Mammary epithelial cell (primary cell): ENCODE data around the gene CHST9.

Experiments used
- CTCF ChIP-seq, 2 donors: IDR thresholded peaks in 1 of 2; conservative IDR thresholded peaks in 1 of 2; 2 replicates each; pipeline ENCODE4 v1.5.1; 2011 to 2012; ENCODE audit warnings: inconsistent platforms in 2 of 2, low read length in 2 of 2, mild to moderate bottlenecking in 2 of 2, control low read depth in 1 of 2, low read depth in 1 of 2; ENCODE audit not compliant: insufficient read depth in 1 of 2; ENCODE audit errors: extremely low read depth in 1 of 2
- EZH2 ChIP-seq: IDR thresholded peaks from 2 replicates; pipeline ENCODE4 v1.6.1; 2012; ENCODE audit warnings: low read length, inconsistent platforms, borderline replicate concordance

GRCh38 chr18:27064673-27065072 lies 120.4 kb downstream of the CHST9 start:
- TF ChIP-seq CTCF (conservative IDR thresholded peaks at IDR 0.05 in 1 of 2, IDR thresholded peaks at IDR 0.05 in 1 of 2; ENCODE audit: extremely low read depth in 1 of 2, insufficient read depth in 1 of 2, low read depth in 1 of 2, low read length in 2 of 2) (no peak), EZH2 (no peak)
